OCI-LY3 (cell line): ENCODE results near the gene FAM234A.

Experiments
- H2AFZ ChIP-seq: fragments of 200-600, 300-600 bp; shearing (Covaris generic); 2 replicates; pipeline ENCODE4 v1.6.0; 2014; ENCODE audit warnings: antibody characterized with exemption, low read depth, low read length
- H3K27ac ChIP-seq: fragments of 200-600, 300-600 bp; sonication (generic); 2 replicates; pipeline ENCODE4 v1.5.1; 2014; ENCODE audit warnings: mild to moderate bottlenecking, low read length, moderate library complexity, mixed read lengths
- H3K27me3 ChIP-seq: fragments of 200-600, 300-600 bp; sonication (generic); 2 replicates; pipeline ENCODE4 v1.6.1; 2014; ENCODE audit warnings: low read depth, low read length, mixed read lengths
- H3K36me3 ChIP-seq: fragments of 200-600, 300-600 bp; sonication (generic); replicated peaks from 2 replicates; pipeline ENCODE3; 2014; ENCODE audit warnings: low read depth, low read length, mixed read lengths
- H3K4me1 ChIP-seq: fragments of 300-600, 200-600 bp; sonication (generic); 2 replicates; pipeline ENCODE4 v1.6.1; 2014; ENCODE audit warnings: low read length, mixed read lengths
- H3K4me2 ChIP-seq: fragments of 200-600, 300-600 bp; sonication (generic); 2 replicates; pipeline ENCODE4 v1.6.1; 2014; ENCODE audit warnings: low read length, mixed read lengths
- H3K4me3 ChIP-seq: fragments of 300-600, 200-600 bp; sonication (generic); 2 replicates; pipeline ENCODE4 v1.5.1; 2014; ENCODE audit warnings: antibody characterized with exemption, mild to moderate bottlenecking, low read length, moderate library complexity
- H3K79me2 ChIP-seq: fragments of 300-600, 200-600 bp; shearing (Covaris generic); 2 replicates; pipeline ENCODE4 v1.6.1; 2014; ENCODE audit warnings: mild to moderate bottlenecking, low read length, mixed read lengths
- H3K9ac ChIP-seq: fragments of 300-600, 200-600 bp; shearing (Covaris generic); 2 replicates; pipeline ENCODE4 v1.6.0; 2014; ENCODE audit warnings: mild to moderate bottlenecking, low read length, moderate library complexity
- H3K9me3 ChIP-seq: fragments of 200-600, 300-600 bp; shearing (Covaris generic); 2 replicates; pipeline ENCODE4 v1.6.1; 2014; ENCODE audit warnings: low read length, mixed read lengths; ENCODE audit not compliant: insufficient read depth
- H4K20me1 ChIP-seq: fragments of 200-600, 300-600 bp; sonication (generic); 2 replicates; pipeline ENCODE4 v1.6.1; 2016; ENCODE audit warnings: low read length, mixed read lengths; ENCODE audit not compliant: insufficient read depth
- EZH2phosphoT487 ChIP-seq: fragments of 200-600 bp; shearing (Covaris generic); IDR thresholded peaks from 2 replicates; pipeline ENCODE4 v1.6.1; 2018; ENCODE audit warnings: antibody characterized with exemption, mixed run types, low read depth
- TF ChIP-seq, protein P1 (sequence below): fragments of 200-600, 300-600 bp; sonication (generic); IDR thresholded peaks from 2 replicates; pipeline ENCODE4 v1.5.1; 2014; ENCODE audit warnings: antibody characterized with exemption, low read length, low read depth

Gene FAM234A

DNA sequence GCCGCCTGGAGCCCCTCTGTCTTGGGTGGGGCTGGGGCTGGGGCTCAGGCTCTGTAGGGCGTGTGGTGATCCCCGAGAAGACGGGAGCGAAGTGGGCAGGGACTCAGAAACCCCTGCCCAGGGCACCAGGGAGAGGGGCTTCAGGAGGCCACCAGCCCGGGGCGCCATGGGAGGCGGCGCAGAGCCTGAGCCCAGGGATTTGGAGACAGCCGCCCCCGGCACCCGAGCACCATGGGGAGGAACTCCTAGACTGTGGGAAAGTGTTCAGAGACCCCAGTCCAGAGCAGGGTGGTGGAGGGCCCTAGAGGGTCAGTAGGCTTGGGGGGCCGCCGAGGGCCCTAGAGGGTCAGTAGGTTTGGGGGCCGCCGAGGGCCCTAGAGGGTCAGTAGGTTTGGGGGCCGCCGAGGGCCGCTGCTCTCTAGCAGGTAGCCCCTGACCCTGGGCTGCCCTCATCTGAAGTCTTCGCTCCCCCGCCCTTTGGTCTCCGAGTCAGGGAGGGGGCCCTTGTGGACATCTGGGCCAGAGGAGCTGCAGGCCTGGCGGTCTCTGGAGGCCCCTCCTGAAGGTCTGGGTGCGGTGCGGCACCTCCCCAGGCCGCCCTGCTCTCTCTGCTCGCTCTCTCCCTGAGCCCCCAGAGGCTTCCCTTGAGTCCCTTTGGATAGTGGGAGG lies 46.5 kb downstream of the FAM234A start:
- TF ChIP-seq, protein P1, sequence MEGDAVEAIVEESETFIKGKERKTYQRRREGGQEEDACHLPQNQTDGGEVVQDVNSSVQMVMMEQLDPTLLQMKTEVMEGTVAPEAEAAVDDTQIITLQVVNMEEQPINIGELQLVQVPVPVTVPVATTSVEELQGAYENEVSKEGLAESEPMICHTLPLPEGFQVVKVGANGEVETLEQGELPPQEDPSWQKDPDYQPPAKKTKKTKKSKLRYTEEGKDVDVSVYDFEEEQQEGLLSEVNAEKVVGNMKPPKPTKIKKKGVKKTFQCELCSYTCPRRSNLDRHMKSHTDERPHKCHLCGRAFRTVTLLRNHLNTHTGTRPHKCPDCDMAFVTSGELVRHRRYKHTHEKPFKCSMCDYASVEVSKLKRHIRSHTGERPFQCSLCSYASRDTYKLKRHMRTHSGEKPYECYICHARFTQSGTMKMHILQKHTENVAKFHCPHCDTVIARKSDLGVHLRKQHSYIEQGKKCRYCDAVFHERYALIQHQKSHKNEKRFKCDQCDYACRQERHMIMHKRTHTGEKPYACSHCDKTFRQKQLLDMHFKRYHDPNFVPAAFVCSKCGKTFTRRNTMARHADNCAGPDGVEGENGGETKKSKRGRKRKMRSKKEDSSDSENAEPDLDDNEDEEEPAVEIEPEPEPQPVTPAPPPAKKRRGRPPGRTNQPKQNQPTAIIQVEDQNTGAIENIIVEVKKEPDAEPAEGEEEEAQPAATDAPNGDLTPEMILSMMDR, result no peak
- no peak for TF ChIP-seq EZH2phosphoT487
- Histone ChIP-seq H3K4me1 (peaks cover 14% of the 10 kb centered on the region), H3K9me3 (no peaks in the 10 kb centered on the region), H2AFZ (no peak overlapping the region), H3K4me2 (no peak overlapping the region), H3K4me3 (no peak overlapping the region), H3K79me2 (peaks cover 26% of the 10 kb centered on the region), H3K36me3 (peaks cover 15% of the 10 kb centered on the region), H3K27me3 (no peaks in the 10 kb centered on the region), H3K27ac (no peak overlapping the region), H4K20me1 (no peaks in the 10 kb centered on the region), H3K9ac (no peak overlapping the region)

DNA sequence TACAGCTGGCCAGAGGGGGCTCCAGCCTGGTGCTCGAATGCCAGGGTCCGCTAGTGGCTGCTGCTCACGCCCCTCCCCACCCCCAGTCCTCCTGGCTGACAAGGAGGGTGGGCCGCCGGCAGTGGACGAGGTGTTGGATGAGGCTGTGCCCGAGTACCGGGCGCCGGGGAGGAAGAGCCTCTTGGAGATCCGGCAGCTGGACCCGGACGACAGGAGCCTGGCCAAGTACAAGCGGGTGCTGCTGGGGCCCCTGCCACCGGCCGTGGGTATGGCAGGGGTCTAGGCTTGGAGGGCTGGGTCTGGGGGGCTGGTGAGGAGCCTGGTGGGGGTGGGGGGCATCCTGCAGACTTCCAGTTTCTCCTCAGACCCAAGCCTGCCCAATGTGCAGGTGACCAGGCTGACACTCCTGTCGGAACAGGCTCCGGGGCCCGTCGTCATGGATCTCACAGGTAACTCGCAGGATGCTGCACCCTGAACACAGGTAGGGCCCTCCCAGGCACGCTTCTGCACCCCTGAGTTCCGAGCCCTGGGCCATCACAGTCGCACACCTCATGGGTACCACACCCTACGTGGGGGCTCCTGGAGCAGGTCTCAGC lies 47.1 kb downstream of the FAM234A start:
- Histone ChIP-seq H3K4me3 (no peak overlapping the region), H3K9ac (no peak overlapping the region), H3K4me2 (no peak overlapping the region), H3K4me1 (peaks cover 14% of the 10 kb centered on the region), H3K79me2 (peaks cover 26% of the 10 kb centered on the region), H3K27me3 (no peaks in the 10 kb centered on the region), H4K20me1 (no peaks in the 10 kb centered on the region), H2AFZ (no peak overlapping the region), H3K36me3 (peaks cover 21% of the 10 kb centered on the region), H3K27ac (no peak overlapping the region), H3K9me3 (no peaks in the 10 kb centered on the region)
- TF ChIP-seq, protein P1, result no peak
- TF ChIP-seq EZH2phosphoT487, result no peak

DNA sequence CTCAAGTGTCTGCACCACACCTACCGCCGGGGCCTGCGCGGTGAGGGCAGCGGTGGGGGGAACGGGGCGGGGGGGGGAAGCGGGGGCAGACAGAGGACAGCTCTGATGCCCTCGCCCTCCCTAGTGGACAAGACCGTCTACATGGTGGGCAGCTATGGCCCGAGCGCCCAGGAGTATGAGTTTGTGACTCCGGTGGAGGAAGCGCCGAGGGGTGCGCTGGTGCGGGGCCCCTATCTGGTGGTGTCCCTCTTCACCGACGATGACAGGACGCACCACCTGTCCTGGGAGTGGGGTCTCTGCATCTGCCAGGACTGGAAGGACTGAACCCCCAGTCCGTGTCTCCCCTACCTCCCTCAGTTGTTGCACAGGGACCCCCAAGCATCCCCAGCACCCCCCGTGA lies 47.9 kb downstream of the FAM234A start:
- H3K4me2 ChIP-seq, result peak overlapping the region; percentile 65
- peak overlapping the region; percentile 90 for H3K4me3 ChIP-seq

More for the DNA sequence above, 47.9 kb downstream of the FAM234A start:
- H3K4me1 ChIP-seq, result peaks cover 14% of the 10 kb centered on the region
- no peaks in the 10 kb centered on the region for H4K20me1 ChIP-seq
- H2AFZ ChIP-seq, result no peak overlapping the region
- peak overlapping the region; percentile 64 for H3K27ac ChIP-seq
- peak overlapping the region; percentile 92 for H3K9ac ChIP-seq
- peaks cover 26% of the 10 kb centered on the region for H3K79me2 ChIP-seq
- no peak for TF ChIP-seq EZH2phosphoT487
- TF ChIP-seq, protein P1, result no peak
- peaks cover 24% of the 10 kb centered on the region for H3K36me3 ChIP-seq
- no peaks in the 10 kb centered on the region for H3K9me3 ChIP-seq
- no peaks in the 10 kb centered on the region for H3K27me3 ChIP-seq
